ENCODE data around the gene FN3K. TPM values are rescaled to one million over a fixed set of nuclear protein-coding genes. Genes with fewer than 3 reads are reported as not detected.

Gene FN3K
- total and polyA plus RNA-seq, 2 of the 4 experiments (the other 2 are of a cell fraction): 0.90 to 2.9 TPM

- Histone ChIP-seq H4K5ac (ENCODE audit: low read depth, low read length) (no peak overlapping the region), H3K14ac (replicated peaks; ENCODE audit: low read depth, low read length) (no peak overlapping the region), H2AK5ac (ENCODE audit: low read depth, low read length) (no peak overlapping the region), H4K91ac (ENCODE audit: insufficient read depth, low read depth, low read length) (no peak overlapping the region), H2BK15ac (ENCODE audit: low read depth, low read length) (no peak overlapping the region), H4K8ac (ENCODE audit: low read depth in 2 of 2, low read length in 2 of 2) (no peak overlapping the region), H3K4ac (ENCODE audit: low read depth, low read length) (no peak overlapping the region), H3K23ac (ENCODE audit: low read depth, low read length) (no peak overlapping the region), H4K20me1 (ENCODE audit: insufficient read depth, low read length) (peaks cover 10% of the 10 kb centered on the region), H3K36me3 (ENCODE audit: control insufficient read depth, insufficient read depth, low read length) (peaks cover 14% of the 10 kb centered on the region), H3K9ac (ENCODE audit: low read depth, low read length) (no peak overlapping the region), H3K4me2 (ENCODE audit: low read depth, low read length) (no peak overlapping the region), H3K4me3 (ENCODE audit: insufficient read depth, low read depth, low read length) (no peak overlapping the region), H3K4me1 (ENCODE audit: control insufficient read depth, insufficient read depth, low read length) (peaks cover 5% of the 10 kb centered on the region), H2AK9ac (replicated peaks; ENCODE audit: low read depth, low read length, poor library complexity) (no peak overlapping the region), H3K79me1 (ENCODE audit: low read depth in 1 of 2, low read length in 2 of 2) (peaks cover 2 to 41% of the 10 kb centered on the region in 2 experiments; a peak in 2 of 4 replicates), H3K27me3 (ENCODE audit: control insufficient read depth, insufficient read depth, low read length) (no peaks in the 10 kb centered on the region), H3K27ac (ENCODE audit: insufficient read depth, low read length) (no peak overlapping the region), H2AFZ (replicated peaks; ENCODE audit: low read length, poor library complexity) (no peak overlapping the region), H3K18ac (ENCODE audit: low read depth, low read length) (no peak overlapping the region), H2BK120ac (ENCODE audit: low read depth, low read length) (no peak overlapping the region), H2BK5ac (ENCODE audit: low read depth, low read length, poor library complexity, severe bottlenecking) (no peak overlapping the region), H2BK20ac (ENCODE audit: low read depth, low read length) (no peak overlapping the region), H3K9me1 (ENCODE audit: insufficient read depth, low read length) (peaks cover 5% of the 10 kb centered on the region; the same call in 1 of the 2 replicates), H3K56ac (ENCODE audit: extremely low read depth, insufficient read depth, low read length) (no peak overlapping the region), H3K9me3 (ENCODE audit: control insufficient read depth, insufficient read depth, low read length) (no peaks in the 10 kb centered on the region)
- POLR2A ChIA-PET (ENCODE audit: unreplicated experiment): no interaction called here
- CTCF ChIA-PET: no interaction called here
- in situ Hi-C loops (cut with MboI; ENCODE audit: low sequenced_read_pairs): no loop called here
- DNase-seq (no peak), ATAC-seq (ENCODE audit: low read depth) (no peak)
- no TSS peak for BruUV-seq (replicated peaks)
- TF ChIP-seq RAD21 (IDR thresholded peaks at IDR 0.05; ENCODE audit: low read length) (no peak), SMC3 (IDR thresholded peaks at IDR 0.05; ENCODE audit: low read depth, low read length) (no peak), RCOR1 (IDR thresholded peaks at IDR 0.05; ENCODE audit: insufficient replicate concordance, low read length) (no peak), CEBPB (IDR thresholded peaks at IDR 0.05; ENCODE audit: low read depth, low read length) (no peak), ELK1 (IDR thresholded peaks at IDR 0.05; ENCODE audit: borderline replicate concordance, low read depth, low read length) (no peak), CHD1 (IDR thresholded peaks at IDR 0.05; ENCODE audit: low read depth, low read length) (no peak), CTCF (conservative IDR thresholded peaks at IDR 0.05; ENCODE audit: low read depth, low read length) (no peak), BHLHE40 (IDR thresholded peaks at IDR 0.05; ENCODE audit: low read depth, low read length) (no peak), MAZ (IDR thresholded peaks at IDR 0.05; ENCODE audit: borderline replicate concordance, low read depth, low read length) (no peak)
- dilution Hi-C loops (cut with HindIII; ENCODE audit: low sequenced_read_pairs, unreplicated experiment): no loop called here
- intact Hi-C loops (cut with micrococcal nuclease): no loop called here
- 100% methylated on average over 1 of the region's 10 CpGs; no CpG with 5 or more reads in 1 of the 2 experiments for WGBS, 2 experiments (ENCODE audit: extremely low coverage in 2 of 2, insufficient read length in 1 of 2)
Measured at GRCh38 chr17:82786427-82786826, 51.0 kb downstream of the FN3K start.
